GM12878 (cell line): ENCODE measurements around the gene DCTPP1.

Experiments used
- SMARCA5 ChIP-seq: fragments of 450-650 bp; IDR thresholded peaks from 2 replicates; pipeline ENCODE4 v1.6.1; 2017; ENCODE audit warnings: mild to moderate bottlenecking
- TAF1 ChIP-seq: IDR thresholded peaks from 2 replicates; pipeline ENCODE4 v1.6.1; 2011; ENCODE audit warnings: mild to moderate bottlenecking, low read depth, low read length, borderline replicate concordance
- TF ChIP-seq, protein P1 (sequence below): IDR thresholded peaks from 2 replicates; pipeline ENCODE4 v1.6.1; 2011; ENCODE audit warnings: low read depth, low read length, improper control_type of control experiment, borderline replicate concordance
- TF ChIP-seq, protein P2 (sequence below): IDR thresholded peaks from 2 replicates; pipeline ENCODE4 v1.6.1; 2011; ENCODE audit warnings: low read depth, mild to moderate bottlenecking, low read length, moderate library complexity, borderline replicate concordance; ENCODE audit errors: extremely low read depth
- TF ChIP-seq, protein P3 (sequence below), 3 experiments: IDR thresholded peaks in 2 of 3; conservative IDR thresholded peaks in 1 of 3; 2 replicates each; pipeline ENCODE4 v1.5.1; 2011; ENCODE audit warnings: low read depth in 3 of 3, low read length in 3 of 3, mild to moderate bottlenecking in 3 of 3, control low read depth in 2 of 3, moderate library complexity in 2 of 3, inconsistent platforms in 1 of 3, mixed read lengths in 1 of 3; ENCODE audit not compliant: control insufficient read depth in 2 of 3, insufficient read depth in 1 of 3; ENCODE audit errors: extremely low read depth in 1 of 3
- TF ChIP-seq, protein P4 (sequence below): IDR thresholded peaks from 2 replicates; pipeline ENCODE4 v1.6.1; 2012; ENCODE audit warnings: low read depth, low read length, improper control_type of control experiment

DNA sequence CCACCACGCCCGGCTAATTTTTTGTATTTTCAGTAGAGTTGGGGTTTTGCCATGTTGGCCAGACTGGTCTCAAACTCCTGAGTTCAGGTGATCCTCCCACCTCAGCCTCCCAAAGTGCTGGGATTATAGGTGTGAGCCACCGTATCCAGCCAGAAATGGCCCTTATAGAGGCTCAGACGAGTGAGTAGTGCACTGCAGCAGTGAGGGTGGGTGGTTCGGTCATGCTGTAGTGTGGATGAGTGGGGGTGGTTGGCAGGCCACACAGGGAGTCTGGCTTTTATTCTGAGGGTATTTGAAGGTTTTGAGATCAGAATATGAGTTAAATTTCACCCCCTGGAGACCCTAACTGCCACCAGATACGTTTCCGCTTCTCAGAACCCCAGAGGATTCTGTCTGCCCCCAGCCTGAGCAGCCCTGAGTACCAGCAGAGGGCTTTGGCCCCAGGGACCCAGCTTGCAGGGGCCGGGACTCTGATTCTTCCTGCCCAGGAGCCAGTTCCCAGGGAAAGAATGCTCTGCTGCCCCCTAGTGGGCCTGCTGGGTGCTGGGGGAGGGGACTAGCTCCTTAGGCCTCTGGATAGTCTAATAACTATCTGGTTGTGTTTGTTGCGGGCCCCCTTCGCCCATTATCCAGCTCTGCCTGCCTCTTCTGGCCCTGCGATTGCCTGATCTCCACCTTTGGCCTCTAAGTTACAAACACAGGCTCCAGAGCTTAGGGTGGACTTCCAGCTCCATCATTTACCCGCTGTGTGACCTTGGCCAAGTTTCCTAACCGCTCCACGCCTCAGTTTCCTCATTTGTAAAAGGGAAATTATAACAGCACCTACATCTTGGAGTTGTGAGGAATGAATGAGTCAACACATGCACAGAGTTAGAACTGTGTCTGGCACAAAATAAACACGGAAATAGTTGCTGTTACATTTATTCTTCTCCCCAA lies 20.4 kb downstream of the DCTPP1 start:
- TF ChIP-seq, protein P1, sequence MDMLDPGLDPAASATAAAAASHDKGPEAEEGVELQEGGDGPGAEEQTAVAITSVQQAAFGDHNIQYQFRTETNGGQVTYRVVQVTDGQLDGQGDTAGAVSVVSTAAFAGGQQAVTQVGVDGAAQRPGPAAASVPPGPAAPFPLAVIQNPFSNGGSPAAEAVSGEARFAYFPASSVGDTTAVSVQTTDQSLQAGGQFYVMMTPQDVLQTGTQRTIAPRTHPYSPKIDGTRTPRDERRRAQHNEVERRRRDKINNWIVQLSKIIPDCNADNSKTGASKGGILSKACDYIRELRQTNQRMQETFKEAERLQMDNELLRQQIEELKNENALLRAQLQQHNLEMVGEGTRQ: no peak
- TF ChIP-seq, protein P2, sequence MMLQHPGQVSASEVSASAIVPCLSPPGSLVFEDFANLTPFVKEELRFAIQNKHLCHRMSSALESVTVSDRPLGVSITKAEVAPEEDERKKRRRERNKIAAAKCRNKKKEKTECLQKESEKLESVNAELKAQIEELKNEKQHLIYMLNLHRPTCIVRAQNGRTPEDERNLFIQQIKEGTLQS: no peak
- TF ChIP-seq, protein P3, sequence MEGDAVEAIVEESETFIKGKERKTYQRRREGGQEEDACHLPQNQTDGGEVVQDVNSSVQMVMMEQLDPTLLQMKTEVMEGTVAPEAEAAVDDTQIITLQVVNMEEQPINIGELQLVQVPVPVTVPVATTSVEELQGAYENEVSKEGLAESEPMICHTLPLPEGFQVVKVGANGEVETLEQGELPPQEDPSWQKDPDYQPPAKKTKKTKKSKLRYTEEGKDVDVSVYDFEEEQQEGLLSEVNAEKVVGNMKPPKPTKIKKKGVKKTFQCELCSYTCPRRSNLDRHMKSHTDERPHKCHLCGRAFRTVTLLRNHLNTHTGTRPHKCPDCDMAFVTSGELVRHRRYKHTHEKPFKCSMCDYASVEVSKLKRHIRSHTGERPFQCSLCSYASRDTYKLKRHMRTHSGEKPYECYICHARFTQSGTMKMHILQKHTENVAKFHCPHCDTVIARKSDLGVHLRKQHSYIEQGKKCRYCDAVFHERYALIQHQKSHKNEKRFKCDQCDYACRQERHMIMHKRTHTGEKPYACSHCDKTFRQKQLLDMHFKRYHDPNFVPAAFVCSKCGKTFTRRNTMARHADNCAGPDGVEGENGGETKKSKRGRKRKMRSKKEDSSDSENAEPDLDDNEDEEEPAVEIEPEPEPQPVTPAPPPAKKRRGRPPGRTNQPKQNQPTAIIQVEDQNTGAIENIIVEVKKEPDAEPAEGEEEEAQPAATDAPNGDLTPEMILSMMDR (IDR thresholded peaks at IDR 0.05 in 2 of 3, conservative IDR thresholded peaks at IDR 0.05 in 1 of 3; ENCODE audit: control insufficient read depth in 2 of 3, extremely low read depth in 1 of 3, insufficient read depth in 1 of 3, low read depth in 3 of 3, low read length in 3 of 3): peak; percentile 96 to 97 (median 97)
- TF ChIP-seq TAF1 (no peak), SMARCA5 (peak; percentile 92)
- TF ChIP-seq, protein P4, sequence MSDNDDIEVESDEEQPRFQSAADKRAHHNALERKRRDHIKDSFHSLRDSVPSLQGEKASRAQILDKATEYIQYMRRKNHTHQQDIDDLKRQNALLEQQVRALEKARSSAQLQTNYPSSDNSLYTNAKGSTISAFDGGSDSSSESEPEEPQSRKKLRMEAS: no peak
